Adipocyte (in vitro differentiated cells): ENCODE results near the gene GPRC5D.

Source experiments
- DNase-seq: peaks from one replicate; pipeline ENCODE4 v3.0.0-alpha.2; 2015; ENCODE audit warnings: low read depth
- H3K27me3 ChIP-seq: replicated peaks from 2 replicates; pipeline ENCODE4 v1.7.0; 2013; ENCODE audit warnings: mild to moderate bottlenecking, low read length, moderate library complexity; ENCODE audit not compliant: control insufficient read depth, insufficient read depth
- H3K36me3 ChIP-seq: 2 replicates; pipeline ENCODE4 v1.7.0; 2013; ENCODE audit warnings: low read length, mild to moderate bottlenecking, moderate library complexity; ENCODE audit not compliant: control insufficient read depth, insufficient read depth, severe bottlenecking
- H3K4me1 ChIP-seq: 2 replicates; pipeline ENCODE4 v1.7.0; 2013; ENCODE audit warnings: mild to moderate bottlenecking, low read length, moderate library complexity; ENCODE audit not compliant: control insufficient read depth, insufficient read depth
- H3K4me3 ChIP-seq: 2 replicates; pipeline ENCODE4 v1.7.0; 2013; ENCODE audit warnings: mild to moderate bottlenecking, low read length, moderate library complexity
- H3K9ac ChIP-seq: 2 replicates; pipeline ENCODE4 v1.7.0; 2013; ENCODE audit warnings: mild to moderate bottlenecking, low read length, moderate library complexity
- H3K9me3 ChIP-seq: 2 replicates; pipeline ENCODE4 v1.7.0; 2013; ENCODE audit warnings: mild to moderate bottlenecking, low read length, moderate library complexity; ENCODE audit not compliant: control insufficient read depth

Gene GPRC5D

GRCh38 chr12:12917517-12917916, 34.5 kb downstream of the GPRC5D start:
- Histone ChIP-seq H3K4me1 (peaks cover 41% of the 10 kb centered on the region), H3K36me3 (no peaks in the 10 kb centered on the region), H3K9ac (no peak overlapping the region), H3K27me3 (no peaks in the 10 kb centered on the region), H3K9me3 (no peaks in the 10 kb centered on the region), H3K4me3 (no peak overlapping the region)
- no peak for DNase-seq

- Histone ChIP-seq H3K9me3 (no peaks in the 10 kb centered on the region), H3K9ac (peak overlapping the region; percentile 65), H3K4me1 (peaks cover 30% of the 10 kb centered on the region), H3K4me3 (peak overlapping the region; percentile 61), H3K27me3 (no peaks in the 10 kb centered on the region), H3K36me3 (no peaks in the 10 kb centered on the region)
- DNase-seq = peak; percentile 92
Observed at GRCh38 chr12:12916135-12916944, 35.6 kb downstream of the GPRC5D start.

GRCh38 chr12:12915656-12916055, 36.3 kb downstream of the GPRC5D start:
- H3K36me3 ChIP-seq = no peaks in the 10 kb centered on the region
- H3K4me3 ChIP-seq = no peak overlapping the region
- no peaks in the 10 kb centered on the region for H3K9me3 ChIP-seq
- DNase-seq = no peak
- H3K4me1 ChIP-seq = peaks cover 27% of the 10 kb centered on the region
- H3K27me3 ChIP-seq = no peaks in the 10 kb centered on the region
- no peak overlapping the region for H3K9ac ChIP-seq

GRCh38 chr12:12912711-12913110, 39.3 kb downstream of the GPRC5D start:
- no peak for DNase-seq
- H3K9me3 ChIP-seq = no peaks in the 10 kb centered on the region
- no peak overlapping the region for H3K9ac ChIP-seq
- H3K36me3 ChIP-seq = no peaks in the 10 kb centered on the region
- peaks cover 22% of the 10 kb centered on the region for H3K4me1 ChIP-seq
- H3K4me3 ChIP-seq = no peak overlapping the region
- no peaks in the 10 kb centered on the region for H3K27me3 ChIP-seq

GRCh38 chr12:12909995-12910420, 42.0 kb downstream of the GPRC5D start:
- no peaks in the 10 kb centered on the region for H3K27me3 ChIP-seq
- peaks cover 8% of the 10 kb centered on the region for H3K4me1 ChIP-seq
- DNase-seq = no peak
- no peak overlapping the region for H3K9ac ChIP-seq
- H3K36me3 ChIP-seq = no peaks in the 10 kb centered on the region
- H3K4me3 ChIP-seq = no peak overlapping the region
- no peaks in the 10 kb centered on the region for H3K9me3 ChIP-seq

- H3K9ac ChIP-seq = no peak overlapping the region
- H3K9me3 ChIP-seq = no peaks in the 10 kb centered on the region
- H3K36me3 ChIP-seq = no peaks in the 10 kb centered on the region
- peaks cover 8% of the 10 kb centered on the region for H3K4me1 ChIP-seq
- H3K27me3 ChIP-seq = no peaks in the 10 kb centered on the region
- no peak for DNase-seq
- no peak overlapping the region for H3K4me3 ChIP-seq
Observed at GRCh38 chr12:12909228-12909994, 42.6 kb downstream of the GPRC5D start.

DNA sequence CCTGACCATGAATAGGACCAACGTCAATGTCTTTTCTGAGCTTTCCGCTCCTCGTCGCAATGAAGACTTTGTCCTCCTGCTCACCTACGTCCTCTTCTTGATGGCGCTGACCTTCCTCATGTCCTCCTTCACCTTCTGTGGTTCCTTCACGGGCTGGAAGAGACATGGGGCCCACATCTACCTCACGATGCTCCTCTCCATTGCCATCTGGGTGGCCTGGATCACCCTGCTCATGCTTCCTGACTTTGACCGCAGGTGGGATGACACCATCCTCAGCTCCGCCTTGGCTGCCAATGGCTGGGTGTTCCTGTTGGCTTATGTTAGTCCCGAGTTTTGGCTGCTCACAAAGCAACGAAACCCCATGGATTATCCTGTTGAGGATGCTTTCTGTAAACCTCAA, 43.3 kb downstream of the GPRC5D start:
- Histone ChIP-seq H3K4me3 (no peak overlapping the region), H3K9me3 (no peaks in the 10 kb centered on the region), H3K9ac (no peak overlapping the region), H3K4me1 (peaks cover 8% of the 10 kb centered on the region), H3K27me3 (no peaks in the 10 kb centered on the region), H3K36me3 (no peaks in the 10 kb centered on the region)
- DNase-seq = no peak

DNA sequence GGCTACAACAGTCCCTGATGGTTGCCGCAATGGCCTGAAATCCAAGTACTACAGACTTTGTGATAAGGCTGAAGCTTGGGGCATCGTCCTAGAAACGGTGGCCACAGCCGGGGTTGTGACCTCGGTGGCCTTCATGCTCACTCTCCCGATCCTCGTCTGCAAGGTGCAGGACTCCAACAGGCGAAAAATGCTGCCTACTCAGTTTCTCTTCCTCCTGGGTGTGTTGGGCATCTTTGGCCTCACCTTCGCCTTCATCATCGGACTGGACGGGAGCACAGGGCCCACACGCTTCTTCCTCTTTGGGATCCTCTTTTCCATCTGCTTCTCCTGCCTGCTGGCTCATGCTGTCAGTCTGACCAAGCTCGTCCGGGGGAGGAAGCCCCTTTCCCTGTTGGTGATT, 43.7 kb downstream of the GPRC5D start:
- Histone ChIP-seq H3K27me3 (no peaks in the 10 kb centered on the region), H3K9me3 (no peaks in the 10 kb centered on the region), H3K9ac (no peak overlapping the region), H3K36me3 (no peaks in the 10 kb centered on the region), H3K4me3 (no peak overlapping the region), H3K4me1 (peaks cover 8% of the 10 kb centered on the region)
- no peak for DNase-seq

DNA sequence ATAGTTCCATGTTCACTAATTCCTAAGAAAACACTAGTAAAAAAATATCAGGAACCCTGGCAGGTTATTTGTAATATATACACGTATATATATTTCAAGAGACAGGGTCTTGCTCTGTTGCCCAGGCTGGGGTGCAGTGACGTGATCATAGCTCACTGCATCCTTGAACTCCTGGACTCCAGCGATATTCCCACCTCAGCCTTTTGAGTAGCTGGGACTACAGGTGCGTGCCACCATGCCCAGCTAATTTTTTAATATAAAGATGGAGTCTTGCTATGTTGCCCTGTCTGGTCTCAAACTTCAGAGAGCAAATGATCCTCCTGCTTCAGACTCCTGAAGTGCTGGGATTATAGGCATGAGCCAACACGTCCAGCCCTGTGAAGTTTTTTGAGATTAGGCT, 44.4 kb downstream of the GPRC5D start:
- Histone ChIP-seq H3K4me1 (peaks cover 9% of the 10 kb centered on the region), H3K4me3 (no peak overlapping the region), H3K36me3 (no peaks in the 10 kb centered on the region), H3K9me3 (no peaks in the 10 kb centered on the region), H3K9ac (no peak overlapping the region), H3K27me3 (no peaks in the 10 kb centered on the region)
- DNase-seq = no peak

GRCh38 chr12:12903642-12904609, 48.0 kb downstream of the GPRC5D start:
- no peak for DNase-seq
- H3K4me3 ChIP-seq = no peak overlapping the region
- H3K4me1 ChIP-seq = peaks cover 33% of the 10 kb centered on the region
- no peaks in the 10 kb centered on the region for H3K9me3 ChIP-seq
- no peaks in the 10 kb centered on the region for H3K27me3 ChIP-seq
- H3K9ac ChIP-seq = no peak overlapping the region
- H3K36me3 ChIP-seq = no peaks in the 10 kb centered on the region

DNA sequence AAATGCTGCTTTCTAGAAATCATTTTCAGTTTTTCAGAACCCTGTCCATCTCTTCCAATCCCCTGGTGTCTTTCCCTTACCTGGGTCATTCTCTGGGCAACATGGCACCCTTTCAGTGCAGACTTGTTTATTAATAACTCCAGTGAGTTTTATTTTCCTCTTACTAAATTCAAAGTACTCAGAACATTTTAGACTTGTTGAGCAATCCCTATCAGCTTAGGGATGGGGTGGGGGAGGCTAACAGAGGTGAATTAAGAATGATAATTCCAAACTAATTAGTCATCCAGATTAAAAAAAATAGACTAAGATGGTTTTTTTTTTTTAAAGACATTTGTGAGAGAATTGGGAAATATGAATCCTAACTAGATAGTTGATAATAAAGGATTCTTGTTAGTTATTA, 49.9 kb downstream of the GPRC5D start:
- Histone ChIP-seq H3K36me3 (no peaks in the 10 kb centered on the region), H3K27me3 (no peaks in the 10 kb centered on the region), H3K9ac (peak overlapping the region; percentile 65), H3K4me1 (peaks cover 33% of the 10 kb centered on the region), H3K4me3 (peak overlapping the region; percentile 48), H3K9me3 (no peaks in the 10 kb centered on the region)
- DNase-seq = peak; percentile 60
